ENCODE results near the gene NECAB2. TPM values are rescaled to one million over a fixed set of nuclear protein-coding genes. Genes with fewer than 3 reads are reported as not detected.
A peak's percentile ranks its signal among the peaks of the same experiment; 100 is the strongest.

The NECAB2 gene
- total and polyA plus RNA-seq, 3 experiments from 2014 or later, result not detected

DNA sequence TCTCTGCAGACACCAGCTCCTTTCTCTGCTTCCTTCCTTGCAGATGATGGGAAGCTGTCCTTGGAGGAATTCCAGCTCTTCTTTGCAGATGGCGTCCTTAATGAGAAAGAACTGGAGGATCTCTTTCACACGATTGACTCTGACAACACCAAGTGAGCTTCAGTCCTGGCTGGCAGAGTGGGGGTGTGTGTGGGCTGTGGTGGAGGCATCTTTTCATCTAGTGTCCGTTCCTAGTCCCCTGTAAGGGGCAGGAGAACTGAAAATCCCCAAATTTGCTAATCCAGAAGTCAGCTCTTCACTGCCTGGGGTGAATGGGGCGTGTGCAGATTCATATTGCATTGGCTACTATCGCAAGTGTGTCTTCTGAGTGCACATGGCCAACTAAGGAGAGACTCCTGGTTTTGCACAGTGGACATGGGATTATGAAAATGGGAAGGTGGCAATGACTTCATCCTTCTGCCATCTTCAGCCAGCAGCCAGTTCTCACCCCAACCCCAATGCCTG is 10.4 kb downstream of the NECAB2 start:
- Mint-ChIP-seq H3K9me3 (peaks cover 0 to 4% (median 0%) of the 10 kb centered on the region in 5 donors), H3K4me1 (no peaks in the 10 kb centered on the region), H3K27me3 (peaks cover 3 to 8% of the 10 kb centered on the region in 2 donors), H3K27ac (no peak overlapping the region), H3K4me3 (no peak overlapping the region), H3K36me3 (peaks cover 0 to 2% (median 0%) of the 10 kb centered on the region in 3 donors)
- Histone ChIP-seq H3K27me3 (ENCODE audit: insufficient read depth, low read length, poor library complexity, severe bottlenecking) (no peaks in the 10 kb centered on the region), H3K4me3 (ENCODE audit: low read length) (no peak overlapping the region), H3K27ac (ENCODE audit: low read depth, low read length) (no peak overlapping the region), H3K4me1 (ENCODE audit: insufficient read depth, low read length) (no peaks in the 10 kb centered on the region), H3K36me3 (ENCODE audit: insufficient read depth, low read length) (no peaks in the 10 kb centered on the region), H3K9me3 (ENCODE audit: low read length) (no peaks in the 10 kb centered on the region)
- no peak for DNase-seq
- CTCF ChIA-PET, result no interaction called here
- POLR2A ChIA-PET, result no interaction called here

DNA sequence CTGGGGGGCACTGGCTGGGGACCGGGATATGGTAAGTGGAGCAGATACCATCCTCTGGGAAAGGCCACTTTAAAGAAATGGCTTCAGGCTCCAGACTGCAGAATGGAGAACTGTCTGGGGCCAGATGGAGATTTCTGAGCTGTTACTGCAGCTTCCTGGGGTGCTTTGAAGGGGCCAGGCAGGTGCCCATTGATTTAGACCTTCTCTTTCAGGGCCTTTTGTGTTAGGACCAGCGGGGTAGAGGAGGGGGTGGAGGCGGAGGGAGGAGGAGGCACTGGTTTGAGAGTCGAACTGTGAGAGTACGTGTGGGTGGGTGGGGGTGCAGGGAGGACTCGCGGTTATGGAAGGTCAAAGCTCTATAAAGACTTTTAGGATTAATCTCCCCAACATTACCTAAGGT is 11.4 kb downstream of the NECAB2 start:
- H3K27ac Mint-ChIP-seq, result no peak overlapping the region
- ChIA-PET POLR2A (no interaction called here), CTCF (no interaction called here)
- H3K9me3 Mint-ChIP-seq, result peaks cover 0 to 4% (median 0%) of the 10 kb centered on the region in 5 donors
- Histone ChIP-seq H3K4me1 (ENCODE audit: insufficient read depth, low read length) (no peaks in the 10 kb centered on the region), H3K27me3 (ENCODE audit: insufficient read depth, low read length, poor library complexity, severe bottlenecking) (no peaks in the 10 kb centered on the region), H3K27ac (ENCODE audit: low read depth, low read length) (no peak overlapping the region), H3K4me3 (ENCODE audit: low read length) (no peak overlapping the region), H3K9me3 (ENCODE audit: low read length) (no peaks in the 10 kb centered on the region), H3K36me3 (ENCODE audit: insufficient read depth, low read length) (no peaks in the 10 kb centered on the region)
- peaks cover 0 to 2% (median 0%) of the 10 kb centered on the region in 3 donors for H3K36me3 Mint-ChIP-seq
- DNase-seq, result peak in 1 of 5 donors; percentile 10
- no peaks in the 10 kb centered on the region for H3K4me1 Mint-ChIP-seq
- peaks cover 3 to 8% of the 10 kb centered on the region in 2 donors for H3K27me3 Mint-ChIP-seq
- H3K4me3 Mint-ChIP-seq, result no peak overlapping the region

DNA sequence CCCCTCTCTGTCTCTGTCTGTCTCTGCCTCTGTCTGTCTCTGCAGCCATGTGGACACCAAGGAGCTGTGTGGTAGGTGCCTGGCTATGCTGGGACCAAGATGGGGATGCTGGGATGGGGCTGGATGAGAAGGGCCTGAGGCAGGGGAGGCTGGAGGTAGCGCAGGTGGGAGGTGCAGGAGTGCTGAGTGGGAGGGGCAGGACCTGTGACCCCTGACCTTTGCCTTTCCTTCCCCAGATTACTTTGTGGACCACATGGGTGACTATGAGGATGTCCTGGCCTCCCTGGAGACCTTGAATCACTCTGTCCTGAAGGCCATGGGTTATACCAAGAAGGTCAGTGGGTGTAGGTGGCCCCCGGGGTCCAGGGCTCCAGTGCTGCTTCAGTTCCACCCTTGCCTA is 12.8 kb downstream of the NECAB2 start:
- H3K9me3 Mint-ChIP-seq, result peaks cover 0 to 4% (median 0%) of the 10 kb centered on the region in 5 donors
- H3K27me3 ChIP-seq (ENCODE audit: insufficient read depth, low read length, poor library complexity, severe bottlenecking), result no peaks in the 10 kb centered on the region
- no peaks in the 10 kb centered on the region for H3K4me1 ChIP-seq (ENCODE audit: insufficient read depth, low read length)
- peaks cover 0 to 2% (median 0%) of the 10 kb centered on the region in 3 donors for H3K36me3 Mint-ChIP-seq
- H3K9me3 ChIP-seq (ENCODE audit: low read length), result no peaks in the 10 kb centered on the region
- no peaks in the 10 kb centered on the region for H3K4me1 Mint-ChIP-seq
- ChIA-PET CTCF (no interaction called here), POLR2A (no interaction called here)
- H3K4me3 ChIP-seq (ENCODE audit: low read length), result no peak overlapping the region
- no peak overlapping the region for H3K27ac Mint-ChIP-seq
- DNase-seq, result peak in 1 of 5 donors; percentile 13
- H3K36me3 ChIP-seq (ENCODE audit: insufficient read depth, low read length), result no peaks in the 10 kb centered on the region
- H3K27ac ChIP-seq (ENCODE audit: low read depth, low read length), result no peak overlapping the region
- no peak overlapping the region for H3K4me3 Mint-ChIP-seq
- peaks cover 3 to 5% of the 10 kb centered on the region in 2 donors for H3K27me3 Mint-ChIP-seq

DNA sequence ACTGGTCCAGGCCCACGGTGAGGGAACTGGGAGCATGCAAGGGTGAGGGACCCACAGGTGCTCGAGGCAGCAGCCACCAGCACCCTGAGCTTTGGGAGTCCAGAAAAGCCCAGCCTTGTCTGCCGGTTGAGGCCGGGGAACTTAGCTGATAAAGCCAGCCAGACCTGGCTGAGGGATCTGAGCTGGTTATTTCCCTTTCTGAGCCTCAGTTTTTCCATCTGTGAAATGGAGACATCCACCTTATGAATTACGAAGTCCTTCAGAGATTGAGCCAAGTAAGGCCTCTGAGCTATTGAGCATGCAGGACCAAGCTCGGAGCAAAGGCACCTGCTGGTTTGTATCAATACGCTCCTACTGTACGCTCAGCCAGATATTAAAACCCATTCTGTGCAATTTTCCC is 13.8 kb downstream of the NECAB2 start:
- CTCF ChIA-PET, result no interaction called here
- peaks cover 0 to 4% (median 0%) of the 10 kb centered on the region in 5 donors for H3K9me3 Mint-ChIP-seq

DNA sequence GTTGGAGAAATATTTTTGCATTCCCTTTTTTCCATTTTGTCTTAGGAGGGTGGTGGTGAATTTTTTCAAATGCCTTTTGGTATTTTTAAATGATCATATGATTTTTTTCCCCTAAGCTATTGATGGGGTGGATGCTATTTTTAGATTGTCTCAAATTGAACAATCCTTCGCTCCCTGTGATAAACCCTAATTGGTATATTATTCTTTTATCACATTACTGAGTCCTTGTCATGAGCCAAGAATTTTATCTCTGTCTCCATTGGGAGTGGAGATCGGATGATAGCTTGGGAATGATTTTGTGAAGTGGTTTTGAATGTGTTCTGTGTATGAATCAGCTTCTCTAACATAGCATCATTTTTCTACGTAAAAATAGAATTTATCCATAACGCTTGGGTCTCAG is 15.4 kb downstream of the NECAB2 start:
- H3K36me3 ChIP-seq (ENCODE audit: insufficient read depth, low read length), result no peaks in the 10 kb centered on the region
- H3K4me3 Mint-ChIP-seq, result no peak overlapping the region
- H3K36me3 Mint-ChIP-seq, result peaks cover 0 to 2% (median 0%) of the 10 kb centered on the region in 3 donors
- H3K27me3 Mint-ChIP-seq, result peaks cover 1 to 5% of the 10 kb centered on the region in 2 donors
- no peak overlapping the region for H3K4me3 ChIP-seq (ENCODE audit: low read length)
- ChIA-PET CTCF (no interaction called here), POLR2A (no interaction called here)
- no peaks in the 10 kb centered on the region for H3K4me1 ChIP-seq (ENCODE audit: insufficient read depth, low read length)
- H3K27ac Mint-ChIP-seq, result no peak overlapping the region
- H3K4me1 Mint-ChIP-seq, result no peaks in the 10 kb centered on the region
- no peaks in the 10 kb centered on the region for H3K9me3 ChIP-seq (ENCODE audit: low read length)
- H3K27ac ChIP-seq (ENCODE audit: low read depth, low read length), result no peak overlapping the region
- H3K9me3 Mint-ChIP-seq, result peaks cover 0 to 4% (median 0%) of the 10 kb centered on the region in 5 donors
- H3K27me3 ChIP-seq (ENCODE audit: insufficient read depth, low read length, poor library complexity, severe bottlenecking), result no peaks in the 10 kb centered on the region
- DNase-seq, result no peak

More for the DNA sequence above, 13.8 kb downstream of the NECAB2 start:
- DNase-seq, result peak in 1 of 5 donors; percentile 28
- peaks cover 5% of the 10 kb centered on the region in 2 donors for H3K27me3 Mint-ChIP-seq
- Histone ChIP-seq H3K4me3 (ENCODE audit: low read length) (no peak overlapping the region), H3K9me3 (ENCODE audit: low read length) (no peaks in the 10 kb centered on the region), H3K27ac (ENCODE audit: low read depth, low read length) (no peak overlapping the region), H3K36me3 (ENCODE audit: insufficient read depth, low read length) (no peaks in the 10 kb centered on the region), H3K4me1 (ENCODE audit: insufficient read depth, low read length) (no peaks in the 10 kb centered on the region), H3K27me3 (ENCODE audit: insufficient read depth, low read length, poor library complexity, severe bottlenecking) (no peaks in the 10 kb centered on the region)
- no peak overlapping the region for H3K27ac Mint-ChIP-seq
- H3K4me1 Mint-ChIP-seq, result no peaks in the 10 kb centered on the region
- POLR2A ChIA-PET, result no interaction called here
- H3K4me3 Mint-ChIP-seq, result no peak overlapping the region
- peaks cover 0 to 2% (median 0%) of the 10 kb centered on the region in 3 donors for H3K36me3 Mint-ChIP-seq

DNA sequence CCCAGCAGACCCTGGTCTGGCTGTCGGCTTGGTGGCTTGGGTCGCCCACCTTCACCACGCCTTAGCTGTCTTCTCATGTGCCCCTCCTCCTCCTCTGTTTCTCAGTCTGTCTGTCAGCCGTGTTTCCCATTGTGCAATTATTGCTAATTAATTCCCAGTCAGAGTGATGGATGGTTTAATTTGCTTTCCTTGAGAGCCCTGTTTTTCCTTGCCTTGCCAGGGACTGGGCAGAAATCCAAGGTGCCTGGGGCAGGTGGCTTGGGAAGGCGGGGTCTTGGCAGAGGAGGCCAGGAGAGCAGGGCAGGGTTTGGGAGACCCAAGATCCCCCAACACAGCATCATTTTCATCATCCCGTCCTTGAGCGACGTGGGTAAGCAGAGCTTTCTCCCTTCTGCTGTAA is 21.3 kb downstream of the NECAB2 start:
- Histone ChIP-seq H3K36me3 (ENCODE audit: insufficient read depth, low read length) (no peaks in the 10 kb centered on the region), H3K9me3 (ENCODE audit: low read length) (no peaks in the 10 kb centered on the region), H3K4me1 (ENCODE audit: insufficient read depth, low read length) (no peaks in the 10 kb centered on the region), H3K4me3 (ENCODE audit: low read length) (no peak overlapping the region), H3K27ac (ENCODE audit: low read depth, low read length) (no peak overlapping the region), H3K27me3 (ENCODE audit: insufficient read depth, low read length, poor library complexity, severe bottlenecking) (peaks cover 10% of the 10 kb centered on the region)
- ChIA-PET POLR2A (no interaction called here), CTCF (no interaction called here)
- Mint-ChIP-seq H3K4me1 (no peaks in the 10 kb centered on the region), H3K4me3 (no peak overlapping the region), H3K9me3 (no peaks in the 10 kb centered on the region), H3K36me3 (no peaks in the 10 kb centered on the region), H3K27ac (no peak overlapping the region), H3K27me3 (peaks cover 11 to 39% of the 10 kb centered on the region in 2 donors)
- DNase-seq, result no peak

DNA sequence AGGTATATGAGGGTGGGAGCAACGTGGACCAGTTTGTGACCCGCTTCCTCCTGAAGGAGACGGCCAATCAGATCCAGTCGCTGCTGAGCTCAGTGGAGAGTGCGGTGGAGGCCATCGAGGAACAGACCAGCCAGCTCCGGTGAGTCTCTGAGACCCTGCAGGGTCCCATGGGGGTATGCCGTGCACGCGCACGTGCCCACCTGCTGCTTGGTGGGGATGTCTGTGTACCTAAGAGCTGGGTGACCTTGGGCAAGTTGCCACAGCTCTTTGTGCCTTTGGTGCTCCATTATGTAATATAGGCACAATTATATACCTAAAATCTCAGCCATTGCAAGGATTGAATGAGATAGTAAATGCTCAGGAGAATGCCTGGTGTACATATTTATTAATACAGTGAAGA is 22.4 kb downstream of the NECAB2 start:
- DNase-seq, result no peak
- H3K4me3 ChIP-seq (ENCODE audit: low read length), result no peak overlapping the region
- Mint-ChIP-seq H3K27me3 (peaks cover 12 to 47% of the 10 kb centered on the region in 2 donors), H3K36me3 (no peaks in the 10 kb centered on the region), H3K4me3 (no peak overlapping the region), H3K27ac (no peak overlapping the region), H3K4me1 (peaks cover 0 to under 1% (median 0%) of the 10 kb centered on the region in 3 donors), H3K9me3 (no peaks in the 10 kb centered on the region)
- H3K27me3 ChIP-seq (ENCODE audit: insufficient read depth, low read length, poor library complexity, severe bottlenecking), result peaks cover 10% of the 10 kb centered on the region
- POLR2A ChIA-PET, result no interaction called here
- no peaks in the 10 kb centered on the region for H3K9me3 ChIP-seq (ENCODE audit: low read length)
- CTCF ChIA-PET, result no interaction called here
- no peak overlapping the region for H3K27ac ChIP-seq (ENCODE audit: low read depth, low read length)
- no peaks in the 10 kb centered on the region for H3K36me3 ChIP-seq (ENCODE audit: insufficient read depth, low read length)
- H3K4me1 ChIP-seq (ENCODE audit: insufficient read depth, low read length), result no peaks in the 10 kb centered on the region

DNA sequence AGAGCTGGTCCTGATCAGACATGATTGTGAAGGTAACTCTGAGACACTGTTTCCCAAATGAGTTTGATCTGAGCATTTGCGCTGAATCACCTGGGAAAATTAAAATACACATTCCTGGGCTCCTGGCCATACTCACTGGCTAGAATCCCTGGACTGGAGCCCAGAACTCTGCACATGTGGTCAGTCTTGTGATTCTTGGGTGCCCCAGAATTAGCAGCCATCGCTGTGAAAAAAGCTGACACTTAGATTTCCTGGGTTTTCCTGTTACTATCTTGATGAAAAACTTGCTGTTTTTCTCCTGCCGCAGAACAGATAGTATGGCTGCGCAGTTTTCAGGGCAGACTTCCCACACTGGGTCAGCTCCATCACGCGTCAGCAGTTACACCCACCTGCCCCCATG is 24.6 kb downstream of the NECAB2 start:
- Histone ChIP-seq H3K4me3 (ENCODE audit: low read length) (no peak overlapping the region), H3K27me3 (ENCODE audit: insufficient read depth, low read length, poor library complexity, severe bottlenecking) (peaks cover 10% of the 10 kb centered on the region), H3K4me1 (ENCODE audit: insufficient read depth, low read length) (no peaks in the 10 kb centered on the region), H3K27ac (ENCODE audit: low read depth, low read length) (no peak overlapping the region), H3K9me3 (ENCODE audit: low read length) (no peaks in the 10 kb centered on the region), H3K36me3 (ENCODE audit: insufficient read depth, low read length) (no peaks in the 10 kb centered on the region)
- ChIA-PET CTCF (no interaction called here), POLR2A (no interaction called here)
- H3K36me3 Mint-ChIP-seq, result no peaks in the 10 kb centered on the region
- H3K27me3 Mint-ChIP-seq, result peaks cover 16 to 48% of the 10 kb centered on the region in 2 donors
- no peak overlapping the region for H3K27ac Mint-ChIP-seq
- DNase-seq, result peak in 1 of 5 donors; percentile 2
- H3K9me3 Mint-ChIP-seq, result no peaks in the 10 kb centered on the region
- H3K4me3 Mint-ChIP-seq, result no peak overlapping the region
- peaks cover 0 to 1% (median 0%) of the 10 kb centered on the region in 3 donors for H3K4me1 Mint-ChIP-seq

All from CD8-positive, alpha-beta memory T cell (primary cell).